ENCODE measurements around the gene COPZ1. TPM values are rescaled to one million over a fixed set of nuclear protein-coding genes. Genes with fewer than 3 reads are reported as not detected.
A peak's percentile ranks its signal among the peaks of the same experiment; 100 is the strongest.

The COPZ1 gene
- total and polyA plus RNA-seq, 9 of the 15 experiments (the other 6 are each of a cell fraction or from before 2014, with no cell fraction given), result 137 to 487 (median 233) TPM

- no peak overlapping the region; the same call in 1 of the 2 replicates for H3K4me2 ChIP-seq (ENCODE audit: insufficient read depth, low read length)
- ATAC-seq (no peak), DNase-seq (ENCODE audit: extremely low read depth in 1 of 4, low spot score in 3 of 4) (no peak), FAIRE-seq (no peak)
- no peak overlapping the region for H3K4me3 ChIP-seq
- no peaks in the 10 kb centered on the region for H4K20me1 ChIP-seq (replicated peaks; ENCODE audit: control insufficient read depth, insufficient read depth, low read length)
- no peak overlapping the region for H3K27ac ChIP-seq (ENCODE audit: extremely low read depth, low read depth, low read length)
- peaks cover 14% of the 10 kb centered on the region; the same call in 2 of the 3 replicates for H3K79me2 ChIP-seq (ENCODE audit: control insufficient read depth, insufficient read depth, low read length)
- no peaks in the 10 kb centered on the region for H3K27me3 ChIP-seq (ENCODE audit: control insufficient read depth in 2 of 2, insufficient read depth in 2 of 2, low read length in 2 of 2)
- no peaks in the 10 kb centered on the region for H3K9me3 ChIP-seq (replicated peaks; ENCODE audit: control insufficient read depth, insufficient read depth, low read depth, low read length)
- TF ChIP-seq PRDM10 (IDR thresholded peaks at IDR 0.05; ENCODE audit: partially characterized antibody) (peak; percentile 90), NFIC (IDR thresholded peaks at IDR 0.05) (peak; percentile 41; the same call in 1 of the 2 replicates), HDAC8 (tag; IDR thresholded peaks at IDR 0.05) (no peak), RBFOX2 (IDR thresholded peaks at IDR 0.05; ENCODE audit: low read depth, low read length) (0 out of 2 replicates have a peak, but pooled peaks have one; percentile 19)
- in situ Hi-C loops (cut with MboI) (no loop called here), intact Hi-C loops (cut with micrococcal nuclease) (no loop called here)
- POLR2A ChIA-PET, result interaction anchor here (1.2 to 2.7 kb wide), 3 partner anchors 15 to 92 kb away, joined by 3 to 11 read pairs (median 4); partner anchors contain the start of genes CBX5 and HNRNPA1
- H3K9ac ChIP-seq (ENCODE audit: insufficient read depth in 1 of 2, low read depth in 2 of 2, low read length in 2 of 2), result peak overlapping the region in 1 of 2 experiments; percentile 53; a peak in 2 of 4 replicates
- H3K9me1 ChIP-seq (ENCODE audit: control insufficient read depth, insufficient read depth, low read length), result no peaks in the 10 kb centered on the region
- H3K4me1 ChIP-seq (replicated peaks in 1 of 2; ENCODE audit: control insufficient read depth in 2 of 2, insufficient read depth in 2 of 2, low read length in 2 of 2), result peaks cover 54% of the 10 kb centered on the region in 2 experiments
- peaks cover 59% of the 10 kb centered on the region; the same call in 2 of the 3 replicates for H3K36me3 ChIP-seq (ENCODE audit: control insufficient read depth, insufficient read depth, low read length)
- CTCF ChIA-PET (ENCODE audit: low intra/inter-chr PET ratio), result interaction anchor here (2.6 to 4.9 kb wide), 2 partner anchors 8 to 68 kb away, joined by 8 to 50 read pairs; no protein-coding TSS in a partner anchor
- 81% methylated on average over 3 of the region's 5 CpGs for WGBS (ENCODE audit: insufficient coverage, low coverage, missing lambda C conversion rate)
- BruUV-seq (replicated peaks), result no TSS peak
- no peak overlapping the region for H2AFZ ChIP-seq (ENCODE audit: low read depth, low read length)
Measured at GRCh38 chr12:54371328-54372112, 46.6 kb downstream of the COPZ1 start.
